ENCODE data around the gene TAF11.

Gene TAF11

DNA sequence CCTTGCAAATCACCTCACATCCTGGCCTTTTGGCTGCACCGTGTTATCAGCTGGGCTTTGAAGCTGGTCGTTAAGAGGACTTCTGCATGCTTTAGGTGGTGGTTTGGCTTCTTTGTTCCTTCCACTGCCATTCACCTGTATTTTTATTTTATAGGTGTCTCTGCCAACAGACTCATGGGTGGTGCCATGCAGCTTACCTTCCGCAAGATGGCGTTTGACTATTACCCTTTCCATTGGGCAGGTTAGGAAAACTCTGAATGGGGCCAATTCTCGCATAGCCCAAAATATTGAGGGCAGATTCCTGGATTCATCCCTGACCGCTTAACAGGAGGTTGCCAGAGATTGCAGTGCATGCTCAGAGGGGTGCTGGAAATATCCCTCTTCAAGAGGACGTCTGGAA lies 32.4 kb downstream of the TAF11 start:
- TF ChIP-seq, protein P1, sequence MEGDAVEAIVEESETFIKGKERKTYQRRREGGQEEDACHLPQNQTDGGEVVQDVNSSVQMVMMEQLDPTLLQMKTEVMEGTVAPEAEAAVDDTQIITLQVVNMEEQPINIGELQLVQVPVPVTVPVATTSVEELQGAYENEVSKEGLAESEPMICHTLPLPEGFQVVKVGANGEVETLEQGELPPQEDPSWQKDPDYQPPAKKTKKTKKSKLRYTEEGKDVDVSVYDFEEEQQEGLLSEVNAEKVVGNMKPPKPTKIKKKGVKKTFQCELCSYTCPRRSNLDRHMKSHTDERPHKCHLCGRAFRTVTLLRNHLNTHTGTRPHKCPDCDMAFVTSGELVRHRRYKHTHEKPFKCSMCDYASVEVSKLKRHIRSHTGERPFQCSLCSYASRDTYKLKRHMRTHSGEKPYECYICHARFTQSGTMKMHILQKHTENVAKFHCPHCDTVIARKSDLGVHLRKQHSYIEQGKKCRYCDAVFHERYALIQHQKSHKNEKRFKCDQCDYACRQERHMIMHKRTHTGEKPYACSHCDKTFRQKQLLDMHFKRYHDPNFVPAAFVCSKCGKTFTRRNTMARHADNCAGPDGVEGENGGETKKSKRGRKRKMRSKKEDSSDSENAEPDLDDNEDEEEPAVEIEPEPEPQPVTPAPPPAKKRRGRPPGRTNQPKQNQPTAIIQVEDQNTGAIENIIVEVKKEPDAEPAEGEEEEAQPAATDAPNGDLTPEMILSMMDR (IDR thresholded peaks at IDR 0.05), result peak; percentile 20; the same call in 1 of the 2 replicates

DNA sequence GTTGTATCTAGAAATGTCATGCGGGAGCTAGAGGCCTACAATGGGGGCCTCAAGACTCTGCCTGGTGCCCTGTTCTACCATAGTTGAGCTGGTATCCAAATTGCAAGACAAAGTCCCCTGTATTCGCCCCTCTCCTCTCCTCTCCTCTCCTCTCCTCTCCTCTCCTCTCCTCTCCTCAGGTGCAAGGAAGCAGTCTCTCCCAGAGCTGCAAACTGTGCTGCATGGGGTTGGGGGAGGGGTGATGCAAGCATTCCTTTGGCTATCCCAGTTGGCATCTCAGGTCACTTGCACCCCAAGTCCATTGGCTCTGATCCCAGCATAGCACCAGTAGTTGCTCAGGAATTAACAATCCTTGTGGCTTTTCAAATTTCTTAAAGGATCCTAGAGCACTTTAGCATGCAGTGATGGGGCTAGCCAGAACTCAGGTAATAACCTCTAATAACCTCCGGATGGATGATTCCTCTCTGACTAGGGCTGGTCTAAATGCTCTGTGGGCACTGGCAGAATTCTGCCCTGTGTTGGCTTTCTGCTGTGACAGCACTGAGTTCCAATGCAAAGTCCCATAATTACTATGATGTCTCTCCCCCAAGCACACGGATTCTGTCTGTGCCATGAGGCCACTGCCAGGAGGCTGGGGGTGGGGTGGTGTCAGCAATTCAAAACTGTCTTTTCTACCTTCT lies 35.3 kb downstream of the TAF11 start:
- TF ChIP-seq, protein P1 (IDR thresholded peaks at IDR 0.05), result no peak

DNA sequence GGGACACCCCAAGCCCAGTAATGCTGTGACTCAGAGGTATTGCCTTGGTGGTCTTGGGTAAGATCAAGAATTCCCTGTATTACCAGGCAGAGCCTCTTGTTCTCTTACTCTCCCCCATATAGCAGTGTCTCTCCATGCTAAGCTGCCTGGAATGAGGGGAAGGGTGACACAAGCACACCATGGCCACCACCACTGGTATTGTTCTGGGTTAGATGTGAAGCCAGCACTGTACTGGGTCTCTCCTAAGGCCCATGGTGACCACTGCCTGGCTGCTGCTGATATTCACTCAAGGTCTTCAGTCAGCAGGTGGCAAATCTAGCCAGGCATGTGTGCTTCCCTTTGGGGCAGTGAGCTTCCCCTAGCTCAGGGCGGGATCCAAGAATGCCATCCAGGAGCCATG lies 36.5 kb downstream of the TAF11 start:
- TF ChIP-seq, protein P1 (IDR thresholded peaks at IDR 0.05), result no peak

DNA sequence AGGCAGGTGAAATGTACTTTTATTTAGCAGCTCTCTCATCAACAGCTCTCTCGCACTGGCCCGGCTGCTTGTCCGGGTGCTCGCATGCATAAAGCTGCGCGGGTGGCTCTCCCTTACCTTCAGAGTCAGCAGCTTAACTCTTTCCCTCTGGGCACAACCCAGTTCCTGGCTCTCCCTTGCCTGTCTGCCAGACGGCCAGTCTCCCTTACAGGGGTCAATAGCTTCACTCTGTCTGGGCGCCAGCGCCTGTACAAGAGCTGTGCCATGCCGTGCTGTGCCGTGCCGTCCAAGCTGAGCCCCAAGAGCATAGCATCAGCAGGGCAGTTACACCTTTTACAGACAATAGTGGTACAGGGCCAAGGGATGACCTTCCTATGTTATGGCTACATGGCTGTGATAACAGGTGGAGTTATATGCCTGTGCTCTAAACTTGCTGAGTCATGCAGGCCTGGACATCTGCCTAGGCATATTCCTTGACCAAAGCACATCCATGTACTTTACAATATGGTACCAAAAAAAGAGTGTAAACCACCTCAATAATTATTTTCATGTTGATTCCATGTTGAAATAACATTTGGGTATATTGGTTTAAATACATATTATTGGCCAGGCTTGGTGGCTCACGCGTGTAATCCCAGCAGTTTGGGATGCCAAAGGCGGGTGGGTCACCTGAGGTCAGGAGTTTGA lies 48.0 kb downstream of the TAF11 start:
- TF ChIP-seq, protein P1 (IDR thresholded peaks at IDR 0.05), result no peak

DNA sequence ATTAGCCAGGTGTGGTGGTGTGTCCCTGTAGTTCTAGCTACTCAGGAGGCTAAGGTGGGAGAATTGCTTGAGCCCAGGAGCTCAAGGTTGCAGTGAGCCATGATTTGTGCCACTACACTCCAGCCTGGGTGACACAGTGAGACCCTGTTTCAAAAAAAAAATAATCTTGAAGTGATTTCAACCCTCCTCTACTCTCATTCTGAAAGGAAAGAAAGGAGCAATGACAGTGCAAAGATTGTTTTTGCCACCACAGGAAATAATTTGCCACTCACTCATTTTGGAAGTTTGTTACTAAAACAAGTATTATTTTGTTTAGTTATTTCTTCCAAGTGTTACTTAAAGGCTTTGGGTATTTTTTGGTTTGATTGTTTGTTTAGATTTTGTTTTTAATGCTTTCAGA lies 50.3 kb downstream of the TAF11 start:
- TF ChIP-seq, protein P1 (IDR thresholded peaks at IDR 0.05), result no peak

DNA sequence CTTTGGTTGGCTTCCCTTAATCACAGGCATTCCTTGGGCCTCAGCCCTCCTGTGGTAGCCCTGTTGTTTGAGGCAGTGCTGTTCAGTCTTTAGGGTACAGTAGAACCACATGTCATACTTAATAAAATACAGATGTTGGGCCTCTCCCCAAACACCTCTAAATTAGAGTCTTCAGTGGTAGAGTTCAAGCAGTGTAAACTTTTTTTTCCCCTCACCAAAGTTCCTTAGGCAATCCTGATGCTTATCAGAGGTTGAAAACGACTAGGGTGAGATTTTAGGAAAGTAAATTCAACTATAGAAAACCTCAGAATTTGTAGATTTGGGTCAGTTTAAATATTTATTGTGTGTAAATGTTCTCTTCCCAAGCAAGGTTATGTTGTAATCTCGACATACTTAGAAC lies 51.4 kb downstream of the TAF11 start:
- TF ChIP-seq, protein P1 (IDR thresholded peaks at IDR 0.05), result no peak

DNA sequence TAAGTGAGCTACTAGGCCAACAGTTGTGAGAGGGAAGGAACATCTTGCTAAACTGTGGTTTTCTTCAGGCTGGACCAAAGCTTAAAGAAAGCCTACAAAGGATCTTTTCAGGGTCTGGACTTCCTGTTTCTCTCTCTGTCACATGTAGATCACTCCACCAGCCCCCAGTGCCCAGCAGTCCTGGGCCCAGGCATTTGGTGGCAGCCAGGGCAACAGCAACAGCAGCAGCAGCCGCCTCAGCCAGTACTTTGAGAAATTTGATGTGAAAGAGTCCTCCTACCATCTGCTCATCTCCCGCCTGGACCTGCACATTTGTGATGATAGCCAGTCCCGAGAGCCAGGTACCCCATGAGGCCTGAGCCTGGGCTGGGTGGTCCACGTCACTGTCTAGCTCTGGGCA lies 51.8 kb downstream of the TAF11 start:
- TF ChIP-seq, protein P1 (IDR thresholded peaks at IDR 0.05), result no peak

All from LNCAP (cell line).